GM11168 (cell line): ENCODE results near the gene CAPN5.

Experiments used
- in situ Hi-C: fragments of 300-500 bp; cut with MboI; formaldehyde crosslinking; loops from one replicate; pipeline ENCODE4 v1.12.0; 2022; ENCODE audit warnings: low sequenced_read_pairs; ENCODE audit not compliant: unreplicated experiment

CAPN5 gene

DNA sequence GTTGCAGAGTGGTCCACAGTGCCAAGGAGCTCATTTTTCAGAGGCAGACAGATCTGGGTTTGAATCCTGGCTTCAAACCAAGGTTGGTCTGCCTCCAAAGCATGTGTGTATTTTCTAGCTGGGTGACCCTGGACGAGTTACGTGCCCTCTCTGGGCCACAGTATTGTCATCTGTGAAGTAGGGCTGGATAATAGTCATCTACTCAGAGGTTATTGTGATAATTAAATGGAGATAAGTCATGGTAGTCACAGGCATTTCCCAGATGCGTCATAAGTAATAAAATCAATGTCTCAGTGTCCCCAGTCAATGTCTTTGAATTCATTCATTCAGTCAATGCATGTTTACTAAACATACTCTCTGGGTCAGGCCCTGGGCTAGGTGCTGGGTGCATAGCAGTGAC lies 44.5 kb downstream of the CAPN5 start:
- in situ Hi-C loops, result no loop called here

DNA sequence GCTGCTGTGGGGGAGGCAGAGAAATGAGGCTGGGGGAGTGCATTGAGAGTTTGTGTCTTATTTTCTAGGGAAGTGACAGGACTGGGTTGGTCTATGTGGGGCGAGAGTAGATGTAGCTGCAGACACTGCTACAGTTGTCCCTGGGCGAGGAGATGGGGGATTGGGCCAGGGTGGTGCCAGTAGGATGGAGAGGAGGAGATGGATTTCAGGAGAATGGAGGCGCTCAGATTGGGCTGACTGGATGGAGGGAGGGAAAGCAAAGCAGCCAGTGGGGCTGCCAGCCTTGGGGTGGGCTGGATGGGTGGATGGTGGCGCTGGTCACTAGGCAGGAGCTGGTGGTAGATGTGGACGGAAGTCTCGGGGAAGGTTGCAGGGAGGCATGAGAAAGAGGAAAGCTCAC lies 45.2 kb downstream of the CAPN5 start:
- in situ Hi-C loops, result no loop called here

DNA sequence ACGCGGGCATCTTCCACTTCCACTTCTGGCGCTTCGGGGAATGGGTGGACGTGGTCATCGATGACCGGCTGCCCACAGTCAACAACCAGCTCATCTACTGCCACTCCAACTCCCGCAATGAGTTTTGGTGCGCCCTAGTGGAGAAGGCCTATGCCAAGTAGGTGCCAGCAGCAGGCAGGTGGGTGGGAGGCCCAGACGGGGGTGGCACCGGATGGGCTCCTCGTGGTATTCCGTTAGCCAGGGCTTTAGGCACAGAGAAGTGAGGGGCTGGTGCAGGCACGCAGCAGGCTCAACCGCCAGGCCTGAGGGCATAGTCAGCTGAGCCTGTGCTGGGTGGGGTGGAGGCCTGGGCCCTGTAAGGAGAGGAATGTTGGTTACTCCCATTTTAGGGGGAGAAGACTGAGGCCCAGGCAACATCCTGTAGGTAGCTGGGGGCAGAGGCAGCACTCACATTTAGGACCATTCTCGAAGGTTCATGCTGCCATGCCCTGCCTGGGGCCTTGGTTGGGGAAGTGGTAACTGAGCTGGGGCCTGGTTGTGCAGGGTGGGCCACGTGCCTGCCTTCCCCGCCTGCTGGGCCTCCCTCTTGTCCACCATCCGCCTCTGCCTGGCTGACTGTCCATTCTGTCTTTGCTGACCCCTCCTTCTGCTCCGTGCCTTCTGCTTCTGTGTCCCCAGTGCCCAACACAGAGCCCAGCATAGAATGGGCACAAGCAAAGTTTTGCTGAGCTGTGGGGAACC lies 46.0 kb downstream of the CAPN5 start:
- in situ Hi-C loops, result no loop called here

DNA sequence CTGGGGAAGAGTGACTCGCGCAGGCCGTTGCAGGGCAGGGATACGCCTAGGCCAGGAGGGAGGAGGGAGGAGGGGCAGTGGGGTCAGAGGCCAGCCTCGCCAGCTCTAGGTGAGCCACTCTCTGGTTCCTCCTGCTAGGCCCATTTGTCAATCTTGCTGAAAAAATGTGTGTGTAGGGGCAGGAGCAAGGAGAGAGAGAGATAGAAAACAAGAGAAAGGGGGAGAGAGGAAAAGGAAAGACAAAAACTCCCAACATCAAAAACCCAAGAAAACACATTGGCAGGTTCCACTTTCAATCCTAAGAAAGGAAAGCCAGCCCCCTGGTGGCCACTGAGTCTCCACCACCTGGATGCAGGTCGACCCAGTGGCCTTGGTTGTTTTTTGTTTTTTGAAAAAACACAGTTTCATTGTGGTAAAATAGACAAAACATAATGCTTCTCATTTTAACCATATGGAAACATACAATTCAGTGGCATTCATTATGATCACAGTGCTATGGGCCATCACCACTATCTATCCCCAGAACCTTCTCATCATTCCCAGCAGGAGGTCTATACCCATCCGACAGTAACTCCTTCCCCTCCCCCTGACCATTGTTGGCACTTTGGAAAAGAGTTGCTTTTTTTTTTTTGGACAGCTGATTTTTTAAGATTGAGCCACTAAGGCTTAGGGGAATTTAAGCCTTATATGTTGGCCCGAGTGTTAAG lies 46.8 kb downstream of the CAPN5 start:
- in situ Hi-C loops, result no loop called here

DNA sequence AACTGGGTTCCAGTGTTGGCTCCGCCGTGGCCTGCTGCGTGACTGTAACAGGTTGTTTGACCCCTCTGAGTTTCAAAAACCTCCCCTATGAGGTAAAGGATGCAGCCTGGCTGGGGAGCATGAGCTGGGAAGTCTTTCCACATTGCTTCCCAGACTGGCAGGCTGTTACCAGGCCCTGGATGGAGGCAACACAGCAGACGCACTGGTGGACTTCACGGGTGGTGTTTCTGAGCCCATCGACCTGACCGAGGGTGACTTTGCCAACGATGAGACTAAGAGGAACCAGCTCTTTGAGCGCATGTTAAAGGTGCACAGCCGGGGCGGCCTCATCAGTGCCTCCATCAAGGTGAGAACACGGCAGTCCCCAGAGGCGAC lies 47.3 kb downstream of the CAPN5 start:
- in situ Hi-C loops, result no loop called here

DNA sequence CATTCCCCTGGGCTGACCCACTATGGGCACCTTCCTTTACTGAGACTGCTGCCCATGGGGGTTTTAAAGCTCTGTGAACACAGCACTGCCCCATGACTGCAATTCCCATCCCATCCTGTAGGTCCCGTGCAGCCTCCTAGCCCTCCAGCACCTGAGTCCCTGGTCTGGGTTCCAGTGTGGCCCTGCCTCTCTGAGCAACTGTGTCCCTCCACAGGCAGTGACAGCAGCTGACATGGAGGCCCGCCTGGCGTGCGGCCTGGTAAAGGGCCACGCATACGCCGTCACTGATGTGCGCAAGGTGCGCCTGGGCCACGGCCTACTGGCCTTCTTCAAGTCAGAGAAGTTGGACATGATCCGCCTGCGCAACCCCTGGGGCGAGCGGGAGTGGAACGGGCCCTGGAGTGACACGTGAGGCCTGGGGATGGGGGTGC lies 48.4 kb downstream of the CAPN5 start:
- in situ Hi-C loops, result no loop called here

DNA sequence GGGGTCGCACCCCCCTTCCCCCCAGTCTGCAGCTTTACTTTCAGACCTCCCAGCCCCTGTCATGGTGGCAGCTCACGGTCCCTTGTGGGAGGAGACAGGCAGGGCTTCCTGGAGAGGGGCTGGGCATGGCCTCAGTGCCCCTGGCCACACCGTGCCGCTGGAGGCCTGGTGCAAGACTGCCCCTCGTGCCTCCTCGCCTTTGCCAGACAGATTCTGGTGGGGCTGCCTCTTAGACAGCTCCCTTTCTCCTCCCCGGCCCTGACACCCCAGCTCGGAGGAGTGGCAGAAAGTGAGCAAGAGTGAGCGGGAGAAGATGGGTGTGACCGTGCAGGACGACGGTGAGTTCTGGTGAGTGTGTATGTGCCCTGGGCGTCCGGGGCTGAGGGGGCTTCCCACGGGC lies 49.2 kb downstream of the CAPN5 start:
- in situ Hi-C loops, result no loop called here

DNA sequence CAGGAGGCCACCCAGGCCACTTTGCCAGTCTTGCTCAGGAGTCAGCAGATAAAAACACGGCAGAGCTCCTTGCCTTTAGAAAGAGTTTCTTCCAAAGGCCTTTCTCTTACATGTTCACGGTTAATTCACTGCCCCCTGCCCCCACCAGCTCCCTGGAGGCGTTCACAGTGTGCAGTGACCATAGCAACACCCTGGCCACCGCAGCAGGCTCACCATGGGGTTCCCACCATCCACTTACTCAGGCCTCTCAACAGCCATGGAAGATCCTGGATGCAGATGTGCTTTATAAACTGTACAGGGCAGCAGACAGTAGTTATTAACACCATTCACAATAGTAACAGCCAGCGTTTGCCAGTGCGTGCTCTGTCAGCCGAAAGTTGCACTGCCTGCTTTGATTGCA lies 50.7 kb downstream of the CAPN5 start:
- in situ Hi-C loops, result no loop called here

DNA sequence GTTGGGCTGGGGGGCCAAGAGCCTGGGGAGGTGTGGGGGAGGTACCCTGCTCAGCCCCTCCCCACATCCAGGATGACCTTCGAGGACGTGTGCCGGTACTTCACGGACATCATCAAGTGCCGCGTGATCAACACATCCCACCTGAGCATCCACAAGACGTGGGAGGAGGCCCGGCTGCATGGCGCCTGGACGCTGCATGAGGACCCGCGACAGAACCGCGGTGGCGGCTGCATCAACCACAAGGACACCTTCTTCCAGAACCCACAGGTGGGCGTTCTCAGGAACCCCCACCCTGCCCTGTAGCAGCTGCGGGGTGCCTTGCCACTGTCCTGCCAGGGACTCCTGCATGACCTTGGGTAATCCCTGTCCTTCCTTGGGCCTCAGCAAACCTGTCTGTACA lies 51.3 kb downstream of the CAPN5 start:
- in situ Hi-C loops, result no loop called here

DNA sequence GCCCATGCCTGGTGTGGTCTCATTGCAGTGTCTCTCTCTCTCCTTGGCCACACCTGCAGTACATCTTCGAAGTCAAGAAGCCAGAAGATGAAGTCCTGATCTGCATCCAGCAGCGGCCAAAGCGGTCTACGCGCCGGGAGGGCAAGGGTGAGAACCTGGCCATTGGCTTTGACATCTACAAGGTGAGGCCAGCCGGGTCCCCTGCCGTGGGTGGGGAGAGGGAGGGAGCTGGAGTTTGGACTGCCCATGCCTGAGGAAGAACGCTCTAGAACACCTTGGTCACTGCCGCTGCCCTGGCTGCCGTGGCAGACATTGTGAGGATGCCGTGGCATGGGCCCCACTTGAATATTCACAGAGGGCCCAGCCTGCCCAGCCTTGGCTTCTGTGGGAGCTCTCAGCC lies 52.2 kb downstream of the CAPN5 start:
- in situ Hi-C loops, result no loop called here

DNA sequence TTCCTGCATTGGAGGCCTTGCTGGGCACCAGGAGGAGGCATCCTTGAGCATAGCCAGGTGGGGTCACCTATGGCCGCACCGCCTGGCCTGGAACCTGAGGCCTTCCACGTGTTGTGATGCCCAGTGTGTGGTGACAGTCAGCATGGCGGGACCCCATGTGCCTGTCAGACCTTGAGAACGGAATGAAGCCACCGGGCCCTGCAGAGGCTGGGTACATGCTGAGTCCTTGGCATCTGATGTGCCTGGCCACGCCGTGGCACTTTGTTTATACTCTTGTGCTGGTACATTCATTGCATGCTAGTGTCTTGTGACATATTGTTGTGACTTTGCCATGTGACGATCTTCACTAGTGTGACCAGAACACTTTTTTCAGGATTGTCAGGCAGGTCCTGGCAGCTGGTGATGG lies 52.8 kb downstream of the CAPN5 start:
- in situ Hi-C loops, result no loop called here

DNA sequence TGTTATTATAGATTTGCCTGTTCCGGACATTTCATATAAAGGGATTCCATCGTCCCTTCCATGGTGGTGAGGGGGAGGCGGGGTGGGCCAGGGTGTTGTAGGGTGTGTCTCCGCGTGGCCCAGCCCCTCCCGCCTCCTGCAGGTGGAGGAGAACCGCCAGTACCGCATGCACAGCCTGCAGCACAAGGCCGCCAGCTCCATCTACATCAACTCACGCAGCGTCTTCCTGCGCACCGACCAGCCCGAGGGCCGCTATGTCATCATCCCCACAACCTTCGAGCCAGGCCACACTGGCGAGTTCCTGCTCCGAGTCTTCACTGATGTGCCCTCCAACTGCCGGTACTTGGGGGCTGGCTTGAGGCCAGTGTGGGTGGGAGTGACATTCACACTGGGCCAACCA lies 53.8 kb downstream of the CAPN5 start:
- in situ Hi-C loops, result no loop called here

DNA sequence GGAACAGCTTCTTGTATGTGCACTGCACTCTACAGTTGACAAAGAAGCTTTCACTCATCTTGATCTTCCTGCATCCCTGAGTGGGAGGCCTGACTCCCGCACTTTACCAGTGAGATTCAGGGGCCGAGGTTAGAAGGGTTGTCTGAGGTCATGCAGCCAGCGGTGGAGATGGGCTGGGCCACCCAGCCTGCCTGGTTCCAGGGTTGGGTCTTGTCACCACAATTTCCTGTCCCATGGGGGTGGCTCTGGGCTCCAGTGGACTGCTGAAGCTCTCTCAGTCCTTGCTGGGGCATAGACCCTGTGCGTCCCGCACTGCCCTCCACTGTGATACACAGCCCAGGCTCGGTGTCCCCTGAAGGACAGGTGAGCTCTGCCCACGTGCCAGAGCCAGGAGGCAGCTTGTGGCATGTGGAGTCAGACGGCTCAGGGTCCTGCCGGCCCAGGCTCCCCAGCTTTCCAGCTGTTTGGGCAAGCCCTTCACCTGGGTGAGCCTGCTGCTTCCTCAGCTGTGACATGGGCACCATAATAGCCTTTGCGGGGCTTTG lies 54.4 kb downstream of the CAPN5 start:
- in situ Hi-C loops, result no loop called here

DNA sequence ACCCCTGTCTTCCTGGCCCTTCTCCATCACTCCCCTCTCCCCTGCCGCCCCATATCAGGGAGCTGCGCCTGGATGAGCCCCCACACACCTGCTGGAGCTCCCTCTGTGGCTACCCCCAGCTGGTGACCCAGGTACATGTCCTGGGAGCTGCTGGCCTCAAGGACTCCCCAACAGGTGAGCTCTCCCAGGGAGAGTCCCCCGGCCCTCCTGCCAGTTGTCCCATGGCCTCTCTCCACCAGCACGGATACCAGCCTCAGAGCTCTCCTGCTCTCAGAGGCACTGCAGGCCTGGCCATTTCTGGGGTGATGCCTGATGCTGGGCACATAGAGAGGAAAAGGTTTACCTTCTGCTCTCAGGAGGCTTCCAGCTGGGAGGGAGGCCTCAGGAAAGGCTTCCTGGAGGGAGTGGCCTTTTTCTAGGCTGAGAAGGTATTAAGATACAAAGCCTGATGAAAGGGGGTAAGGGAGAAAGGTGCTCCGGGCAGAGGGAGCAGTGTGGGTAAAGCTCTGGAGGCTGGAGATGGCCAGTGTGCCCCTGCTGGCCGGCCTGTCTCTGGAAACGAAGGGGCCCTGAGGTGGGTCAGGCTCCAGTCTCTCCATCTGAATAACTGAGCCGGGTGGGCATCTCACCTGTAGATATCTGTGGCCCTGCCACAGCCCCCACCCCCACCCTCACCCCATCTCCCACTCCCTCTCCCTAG lies 55.3 kb downstream of the CAPN5 start:
- in situ Hi-C loops, result no loop called here

DNA sequence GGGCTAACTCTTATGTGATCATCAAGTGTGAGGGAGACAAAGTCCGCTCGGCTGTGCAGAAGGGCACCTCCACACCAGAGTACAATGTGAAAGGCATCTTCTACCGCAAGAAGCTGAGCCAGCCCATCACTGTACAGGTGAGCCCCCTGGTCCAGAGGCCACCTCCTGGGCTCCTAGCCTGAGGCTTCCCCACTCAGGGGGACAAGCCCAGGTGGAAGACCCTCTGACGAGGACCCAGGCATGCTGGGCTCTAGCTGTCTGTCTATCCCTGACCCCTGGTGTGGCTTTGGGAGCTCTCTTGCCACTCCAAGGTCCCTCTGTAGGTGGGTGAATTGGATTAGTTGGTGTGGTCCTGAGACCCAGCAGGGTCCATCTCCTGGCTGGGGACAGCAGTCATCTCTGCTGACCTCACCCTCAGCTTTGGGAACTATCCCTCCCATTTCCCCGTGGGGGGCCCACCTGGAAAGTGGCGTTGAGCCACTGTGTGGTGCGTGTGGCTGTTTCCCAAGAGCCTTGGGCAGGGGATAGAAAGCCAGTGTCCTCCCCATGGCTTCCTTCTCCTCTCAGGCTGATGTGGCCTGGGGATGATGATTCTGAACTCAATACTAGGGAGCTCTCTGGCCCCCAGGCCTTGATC lies 55.9 kb downstream of the CAPN5 start:
- in situ Hi-C loops, result no loop called here

DNA sequence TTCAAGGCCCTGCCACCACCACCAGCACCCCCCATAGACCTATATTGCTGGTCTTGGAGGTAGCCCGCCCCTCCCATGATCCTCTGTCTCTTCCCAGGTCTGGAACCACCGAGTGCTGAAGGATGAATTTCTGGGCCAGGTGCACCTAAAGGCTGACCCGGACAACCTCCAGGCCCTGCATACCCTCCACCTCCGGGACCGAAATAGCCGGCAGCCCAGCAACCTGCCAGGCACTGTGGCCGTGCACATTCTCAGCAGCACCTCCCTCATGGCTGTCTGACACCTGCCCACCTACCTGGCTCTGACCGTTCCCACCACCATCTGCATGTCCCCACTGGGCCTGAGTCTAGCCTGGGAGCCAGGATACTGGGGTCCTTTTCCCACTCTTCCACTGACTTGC lies 56.8 kb downstream of the CAPN5 start:
- in situ Hi-C loops, result no loop called here

DNA sequence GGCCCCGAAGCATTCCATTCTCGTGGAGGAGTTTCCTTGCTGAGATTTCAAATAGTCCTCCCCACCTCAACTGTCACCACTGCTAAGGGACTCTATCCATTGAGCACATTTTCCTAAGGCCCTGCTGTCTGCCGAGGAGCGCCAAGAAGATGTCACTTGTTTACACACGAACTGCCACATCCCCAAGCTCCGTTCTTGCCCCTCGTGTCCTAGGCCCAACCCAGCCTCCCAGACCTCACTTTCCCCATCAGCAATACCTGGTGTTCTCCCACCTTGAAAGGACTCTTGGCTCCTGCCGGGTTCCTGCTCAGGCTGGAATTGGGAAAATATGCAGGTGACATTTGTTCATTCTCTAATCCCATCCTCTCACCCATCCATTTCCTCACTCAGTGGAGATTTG lies 57.3 kb downstream of the CAPN5 start:
- in situ Hi-C loops, result no loop called here

DNA sequence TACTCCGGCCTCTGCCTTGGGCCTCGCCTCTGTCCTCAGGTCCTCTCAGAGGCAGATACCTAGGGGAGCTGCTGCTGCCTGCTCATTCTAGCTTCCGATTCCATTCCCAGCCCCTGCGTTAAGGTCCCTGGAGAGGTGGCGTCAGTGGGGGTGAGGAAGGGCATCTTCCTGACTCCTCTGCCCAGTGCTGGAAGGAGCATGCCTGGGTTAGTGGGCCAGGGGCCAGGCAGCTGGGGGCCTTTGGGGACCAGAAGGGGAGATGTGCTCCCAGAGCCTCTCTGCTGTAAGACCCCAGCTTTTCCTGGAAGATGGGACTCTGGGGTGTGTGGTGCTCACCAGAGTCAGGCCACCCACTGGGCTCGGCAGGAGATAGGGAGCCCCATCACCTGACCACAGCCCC lies 57.7 kb downstream of the CAPN5 start:
- in situ Hi-C loops, result no loop called here

DNA sequence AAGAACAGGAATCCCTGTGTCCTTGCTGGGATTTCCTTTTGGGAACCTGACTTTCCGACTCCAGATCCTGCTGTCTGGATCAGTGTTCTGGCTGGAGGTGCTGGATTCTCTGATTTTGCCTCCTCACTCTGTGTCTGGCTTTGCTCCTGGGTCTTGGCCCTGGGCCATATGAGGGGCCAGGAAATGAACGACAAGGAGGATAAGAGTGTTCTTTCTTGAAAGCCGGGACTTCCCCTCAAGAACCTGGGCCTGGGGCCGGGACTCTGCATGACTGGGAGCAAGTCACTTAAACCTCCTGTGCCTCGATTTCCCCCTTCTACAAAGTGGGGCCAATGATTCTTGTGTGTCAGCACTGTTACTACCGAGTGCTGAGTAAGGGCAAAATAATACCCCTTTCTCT lies 58.4 kb downstream of the CAPN5 start:
- in situ Hi-C loops, result no loop called here

DNA sequence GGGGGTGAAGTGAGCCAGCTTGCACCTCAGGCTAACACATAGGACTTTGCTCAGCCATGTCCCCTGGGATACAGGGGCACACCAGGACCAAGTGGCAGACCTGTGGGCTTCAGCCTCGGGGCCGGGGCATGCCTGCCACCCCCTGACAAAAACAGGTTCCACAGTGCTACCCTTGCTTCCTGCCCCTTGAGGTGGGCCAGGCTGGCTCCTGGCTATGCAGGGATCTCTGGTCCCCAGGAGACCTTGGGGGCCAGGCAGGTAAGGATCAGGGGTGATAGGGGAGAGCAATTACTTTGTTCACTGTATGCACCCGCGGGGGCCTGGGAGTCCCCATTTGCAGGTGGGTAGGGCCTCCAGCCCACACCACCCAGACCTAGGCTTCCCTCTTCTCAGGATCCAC lies 58.9 kb downstream of the CAPN5 start:
- in situ Hi-C loops, result no loop called here
